WTC11 (cell line): ENCODE data around the gene TRNAU1AP. TPM values are rescaled to one million over a fixed set of nuclear protein-coding genes. Genes with fewer than 3 reads are reported as not detected.
"Not testable (repeated sequence)": the region's sequence is repeated elsewhere in the genome, so short reads cannot be mapped to it uniquely, and the experiment has no call there.

Experiments
- ATAC-seq: fragments of 200-7000 bp; cut with Tn5 transposase; 2 replicates; pipeline ENCODE4 v1.10.0; 2021; ENCODE audit warnings: mild to moderate bottlenecking, moderate library complexity
- CTCF ChIA-PET: fragments of 300-600 bp; sonication (Branson Sonifier 250); formaldehyde crosslinking; loops from one replicate; lab custom pipeline; 2021; ENCODE audit warnings: antibody characterized with exemption; lab: Charles Lee
- POLR2A ChIA-PET: fragments of 350-600 bp; sonication (Branson Sonifier 250); formaldehyde crosslinking; loops from one replicate; lab custom pipeline; 2021; ENCODE audit warnings: antibody characterized with exemption; lab: Charles Lee
- DNase-seq: peaks from one replicate; pipeline ENCODE4 v3.0.0; 2021; ENCODE audit warnings: low spot score
- H3K27ac Mint-ChIP-seq: 2 replicates; pipeline ENCODE4 v1.8.0; 2021; ENCODE audit warnings: mixed read lengths
- H3K27me3 Mint-ChIP-seq: 2 replicates; pipeline ENCODE4 v1.8.0; 2021; ENCODE audit warnings: low read depth, mild to moderate bottlenecking, moderate library complexity, mixed read lengths
- H3K36me3 Mint-ChIP-seq: 2 replicates; pipeline ENCODE4 v1.8.0; 2021; ENCODE audit warnings: mixed read lengths
- H3K4me1 Mint-ChIP-seq: 2 replicates; pipeline ENCODE4 v1.8.0; 2022; ENCODE audit warnings: mixed read lengths
- H3K4me3 Mint-ChIP-seq: 2 replicates; pipeline ENCODE4 v1.8.0; 2021; ENCODE audit warnings: mild to moderate bottlenecking, moderate library complexity, mixed read lengths
- H3K9me3 Mint-ChIP-seq: 2 replicates; pipeline ENCODE4 v1.8.0; 2021; ENCODE audit warnings: mixed read lengths
- ATF3 ChIP-seq: sonication (generic); formaldehyde crosslinking; conservative IDR thresholded peaks from 2 replicates; pipeline ENCODE4 v1.8.1; 2022; ENCODE audit warnings: mild to moderate bottlenecking, missing genetic modification reagents
- CBFB ChIP-seq: sonication (generic); formaldehyde crosslinking; IDR thresholded peaks from 2 replicates; pipeline ENCODE4 v1.8.1; 2022; ENCODE audit warnings: mild to moderate bottlenecking, low read depth, missing genetic modification reagents
- CREM ChIP-seq: sonication (generic); formaldehyde crosslinking; IDR thresholded peaks from 2 replicates; pipeline ENCODE4 v1.8.1; 2022; ENCODE audit warnings: mild to moderate bottlenecking, missing genetic modification reagents, moderate library complexity
- HMGXB4 ChIP-seq: sonication (generic); formaldehyde crosslinking; IDR thresholded peaks from 2 replicates; pipeline ENCODE4 v1.8.1; 2023; ENCODE audit warnings: mild to moderate bottlenecking, moderate library complexity, missing genetic modification reagents
- IRF1 ChIP-seq: sonication (generic); formaldehyde crosslinking; IDR thresholded peaks from 2 replicates; pipeline ENCODE4 v1.8.0; 2023; ENCODE audit warnings: missing genetic modification reagents
- IRF2 ChIP-seq: sonication (generic); formaldehyde crosslinking; IDR thresholded peaks from 2 replicates; pipeline ENCODE4 v1.8.0; 2022; ENCODE audit warnings: low read depth, missing genetic modification reagents, borderline replicate concordance
- JAZF1 ChIP-seq: fragments of 250-450 bp; sonication (Bioruptor Pico); IDR thresholded peaks from 2 replicates; pipeline ENCODE4 v1.9.0; 2021; ENCODE audit warnings: moderate library complexity, mild to moderate bottlenecking, inconsistent platforms
- JUN ChIP-seq: sonication (generic); formaldehyde crosslinking; IDR thresholded peaks from 2 replicates; pipeline ENCODE4 v1.8.0; 2023; ENCODE audit warnings: mild to moderate bottlenecking, missing genetic modification reagents
- NR2C2 ChIP-seq: sonication (generic); formaldehyde crosslinking; IDR thresholded peaks from 2 replicates; pipeline ENCODE4 v1.8.0; 2022; ENCODE audit warnings: mild to moderate bottlenecking, missing genetic modification reagents
- OVOL2 ChIP-seq: fragments of 250-450 bp; sonication (Bioruptor Pico); IDR thresholded peaks from 2 replicates; pipeline ENCODE4 v1.9.0; 2021; ENCODE audit warnings: mild to moderate bottlenecking, borderline replicate concordance
- RELA ChIP-seq: sonication (generic); formaldehyde crosslinking; IDR thresholded peaks from 2 replicates; pipeline ENCODE4 v1.8.1; 2022; ENCODE audit warnings: missing genetic modification reagents, mild to moderate bottlenecking, borderline replicate concordance
- SMAD4 ChIP-seq: sonication (generic); formaldehyde crosslinking; IDR thresholded peaks from 2 replicates; pipeline ENCODE4 v1.8.0; 2022; ENCODE audit warnings: mild to moderate bottlenecking, missing genetic modification reagents
- USF1 ChIP-seq: sonication (generic); formaldehyde crosslinking; IDR thresholded peaks from 2 replicates; pipeline ENCODE4 v1.8.0; 2022; ENCODE audit warnings: mild to moderate bottlenecking, missing genetic modification reagents
- ZBTB21 ChIP-seq: sonication (generic); formaldehyde crosslinking; IDR thresholded peaks from 2 replicates; pipeline ENCODE4 v1.8.1; 2023; ENCODE audit warnings: mild to moderate bottlenecking, missing genetic modification reagents, borderline replicate concordance
- ZBTB43 ChIP-seq: sonication (generic); formaldehyde crosslinking; IDR thresholded peaks from 2 replicates; pipeline ENCODE4 v1.8.1; 2023; ENCODE audit warnings: mild to moderate bottlenecking, missing genetic modification reagents
- ZNF425 ChIP-seq: fragments of 250-450 bp; sonication (Bioruptor Pico); conservative IDR thresholded peaks from 2 replicates; pipeline ENCODE4 v1.9.0; 2021; ENCODE audit warnings: mild to moderate bottlenecking
- ZNF512 ChIP-seq: sonication (generic); formaldehyde crosslinking; IDR thresholded peaks from 2 replicates; pipeline ENCODE4 v1.8.1; 2022; ENCODE audit warnings: missing genetic modification reagents, borderline replicate concordance
- total RNA-seq: library from RNA; stranded (reverse); gene quantifications from 3 replicates; pipeline ENCODE4 v1.2.3, GENCODE V29; 2021

The TRNAU1AP gene
- total RNA-seq, 1 experiment from 2014 or later: 30.4 TPM

- ATAC-seq, DNase-seq, H3K4me3 Mint-ChIP-seq, H3K9me3 Mint-ChIP-seq, CTCF ChIA-PET, H3K27me3 Mint-ChIP-seq: not testable (repeated sequence)
- POLR2A ChIA-PET: interaction anchor here (0.9 to 1.2 kb wide), 4 partner anchors 11 to 290 kb away, joined by 3 to 5 read pairs (median 3); no protein-coding TSS in a partner anchor
- H3K27ac Mint-ChIP-seq: peak overlapping the region; percentile 84
- H3K4me1 Mint-ChIP-seq: peaks cover 50% of the 10 kb centered on the region
- peaks cover 29% of the 10 kb centered on the region for H3K36me3 Mint-ChIP-seq
Observed at GRCh38 chr1:28525002-28525642, 27.8 kb upstream of the TRNAU1AP start.

GRCh38 chr1:28526886-28527285 is 26.0 kb upstream of the TRNAU1AP start:
- POLR2A ChIA-PET: no interaction called here
- Mint-ChIP-seq H3K36me3 (peaks cover 39% of the 10 kb centered on the region), H3K4me1 (peaks cover 34% of the 10 kb centered on the region), H3K27me3 (no peaks in the 10 kb centered on the region), H3K9me3 (no peaks in the 10 kb centered on the region), H3K4me3 (no peak overlapping the region), H3K27ac (no peak overlapping the region)
- CTCF ChIA-PET: no interaction called here
- ATAC-seq: no peak
- DNase-seq: no peak
- no peak for TF ChIP-seq ZNF425 (CRISPR knock-in tag)
- no peak for TF ChIP-seq ZNF512 (CRISPR knock-in tag)

- ATAC-seq: no peak; the same call in 1 of the 2 replicates
- no peak for TF ChIP-seq IRF2 (CRISPR knock-in tag)
- TF ChIP-seq CBFB: no peak
- no peak for TF ChIP-seq ZBTB43 (CRISPR knock-in tag)
- TF ChIP-seq OVOL2: no peak
- no peak for TF ChIP-seq JUN (CRISPR knock-in tag)
- DNase-seq: no peak
- Mint-ChIP-seq H3K4me3 (no peak overlapping the region), H3K4me1 (peaks cover 3% of the 10 kb centered on the region; the same call in 1 of the 2 replicates), H3K27me3 (no peaks in the 10 kb centered on the region), H3K9me3 (no peaks in the 10 kb centered on the region), H3K27ac (no peak overlapping the region), H3K36me3 (peaks cover 45% of the 10 kb centered on the region)
- POLR2A ChIA-PET: no interaction called here
- CTCF ChIA-PET: interaction anchor here (1.2 kb wide), 1 partner anchor 73 kb away, joined by 3 read pairs; no protein-coding TSS in a partner anchor
Observed at GRCh38 chr1:28530456-28530855, 22.4 kb upstream of the TRNAU1AP start.

- Mint-ChIP-seq H3K27ac (no peak overlapping the region; the same call in 1 of the 2 replicates), H3K27me3 (no peaks in the 10 kb centered on the region), H3K4me1 (no peaks in the 10 kb centered on the region), H3K36me3 (peaks cover 60% of the 10 kb centered on the region), H3K9me3 (no peaks in the 10 kb centered on the region), H3K4me3 (no peak overlapping the region)
- ATAC-seq (no peak), DNase-seq (no peak)
- ChIA-PET CTCF (no interaction called here), POLR2A (no interaction called here)
- no peak for TF ChIP-seq HMGXB4 (CRISPR knock-in tag)
- TF ChIP-seq RELA: no peak
- TF ChIP-seq ATF3: no peak
- no peak for TF ChIP-seq CREM (CRISPR knock-in tag)
- TF ChIP-seq CBFB: no peak
- no peak for TF ChIP-seq JAZF1 (CRISPR knock-in tag)
- TF ChIP-seq IRF1 (CRISPR knock-in tag): no peak
- no peak for TF ChIP-seq NR2C2 (CRISPR knock-in tag)
- no peak for TF ChIP-seq ZBTB21
- TF ChIP-seq ZNF512 (CRISPR knock-in tag): no peak
- TF ChIP-seq USF1 (CRISPR knock-in tag): no peak
- no peak for TF ChIP-seq SMAD4 (CRISPR knock-in tag)
Observed at GRCh38 chr1:28534671-28535070, 18.2 kb upstream of the TRNAU1AP start.
